ENCODE measurements around the gene IGSF11. TPM values are rescaled to one million over a fixed set of nuclear protein-coding genes. Genes with fewer than 3 reads are reported as not detected.
"Not testable (repeated sequence)": the region's sequence is repeated elsewhere in the genome, so short reads cannot be mapped to it uniquely, and the experiment has no call there.

IGSF11 gene
- total and polyA plus RNA-seq, 12 donors, result 0.29 to 6.1 (median 1.2) TPM

GRCh38 chr3:118977118-118977517 lies 57.5 kb downstream of the IGSF11 start:
- ATAC-seq, result no peak
- Histone ChIP-seq H3K4me3 (no peak overlapping the region), H3K9me3 (no peaks in the 10 kb centered on the region), H3K27ac (no peak overlapping the region), H3K4me1 (peaks cover 0 to 9% (median 0%) of the 10 kb centered on the region in 9 donors), H3K36me3 (no peaks in the 10 kb centered on the region), H3K27me3 (no peaks in the 10 kb centered on the region)
- no peak for TF ChIP-seq CTCF (IDR thresholded peaks at IDR 0.05)
- DNase-seq, result no peak
- intact Hi-C loops (cut with DNase I), result no loop called here

- H3K27me3 ChIP-seq; DNase-seq; intact Hi-C loops (cut with DNase I); H3K27ac ChIP-seq; H3K36me3 ChIP-seq; H3K9me3 ChIP-seq; H3K4me3 ChIP-seq; ATAC-seq: not testable (repeated sequence)
- 73% methylated on average over 1 of the region's 1 CpG for WGBS, 2 donors
- peaks cover 0 to 14% (median 0%) of the 10 kb centered on the region in 9 donors for H3K4me1 ChIP-seq
These were observed 59.2 kb downstream of the IGSF11 start for GRCh38 chr3:118975476-118975875.

- H3K27me3 ChIP-seq, result no peaks in the 10 kb centered on the region
- no peak overlapping the region for H3K4me3 ChIP-seq
- H3K9me3 ChIP-seq, result no peaks in the 10 kb centered on the region
- H3K27ac ChIP-seq, result no peak overlapping the region
- intact Hi-C loops (cut with DNase I), result no loop called here
- ATAC-seq, result no peak
- no peaks in the 10 kb centered on the region for H3K36me3 ChIP-seq
- DNase-seq, result no peak
- WGBS, 2 donors, result 74 to 77% methylated on average over 6 of the region's 6 CpGs
- peaks cover 0 to 22% (median 5%) of the 10 kb centered on the region in 9 donors for H3K4me1 ChIP-seq
- no peak for TF ChIP-seq CTCF (IDR thresholded peaks at IDR 0.05)
These were observed 60.1 kb downstream of the IGSF11 start for GRCh38 chr3:118974356-118975097.

GRCh38 chr3:118973050-118973449 lies 61.6 kb downstream of the IGSF11 start:
- ATAC-seq (peak; percentile 63 to 94 (median 92)), DNase-seq (peak; percentile 45 to 48)
- Histone ChIP-seq H3K9me3 (no peaks in the 10 kb centered on the region), H3K27ac (peak overlapping the region in 3 of 10 donors; percentile 41 to 73 (median 58)), H3K27me3 (no peaks in the 10 kb centered on the region), H3K4me3 (no peak overlapping the region), H3K36me3 (no peaks in the 10 kb centered on the region), H3K4me1 (peaks cover 0 to 25% (median 5%) of the 10 kb centered on the region in 9 donors)
- TF ChIP-seq CTCF (IDR thresholded peaks at IDR 0.05), result peak in 1 of 9 donors; percentile 7
- WGBS, 2 donors, result 53 to 62% methylated on average over 3 of the region's 3 CpGs
- intact Hi-C loops (cut with DNase I), result no loop called here

- DNase-seq (peak; percentile 25 to 38), ATAC-seq (peak; percentile 63 to 92 (median 84))
- no peaks in the 10 kb centered on the region for H3K9me3 ChIP-seq
- H3K4me1 ChIP-seq, result peaks cover 0 to 28% (median 5%) of the 10 kb centered on the region in 9 donors
- WGBS, 2 donors, result 52 to 63% methylated on average over 2 of the region's 2 CpGs
- no peak for TF ChIP-seq CTCF (IDR thresholded peaks at IDR 0.05)
- no peaks in the 10 kb centered on the region for H3K27me3 ChIP-seq
- intact Hi-C loops (cut with DNase I), result no loop called here
- H3K36me3 ChIP-seq, result no peaks in the 10 kb centered on the region
- peak overlapping the region in 2 of 10 donors; percentile 30 to 52 for H3K27ac ChIP-seq
- H3K4me3 ChIP-seq, result no peak overlapping the region
These were observed 63.8 kb downstream of the IGSF11 start for GRCh38 chr3:118970819-118971218.

Measured in heart right ventricle (tissue), 16 donors.